Measurements from ENCODE around the gene FA2H. TPM values are rescaled to one million over a fixed set of nuclear protein-coding genes. Genes with fewer than 3 reads are reported as not detected.
A peak's percentile ranks its signal among the peaks of the same experiment; 100 is the strongest.

FA2H gene
- total RNA-seq, 1 donor from 2014 or later = not detected

DNA sequence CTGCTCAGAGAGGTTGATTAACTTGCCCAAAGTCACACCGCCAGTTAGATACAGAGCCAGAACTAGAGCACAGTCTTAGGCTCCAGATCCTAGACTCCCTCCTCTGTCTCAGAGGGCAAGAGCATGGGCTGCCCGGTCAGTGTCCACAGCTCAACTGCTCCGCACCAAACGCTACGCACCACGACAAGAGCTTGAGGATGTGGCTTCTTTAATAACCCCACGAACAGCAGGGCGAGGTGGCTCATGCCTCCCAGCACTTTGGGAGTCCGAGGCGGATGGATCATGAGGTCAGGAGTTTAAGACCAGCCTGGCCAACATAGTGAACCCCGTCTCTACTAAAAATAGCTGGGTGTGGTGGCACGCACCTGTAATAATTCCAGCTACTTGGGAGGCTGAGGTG lies 21.4 kb downstream of the FA2H start:
- peaks cover 38% of the 10 kb centered on the region for H3K27me3 Mint-ChIP-seq (ENCODE audit: unreplicated experiment)
- TF ChIP-seq, protein P1, sequence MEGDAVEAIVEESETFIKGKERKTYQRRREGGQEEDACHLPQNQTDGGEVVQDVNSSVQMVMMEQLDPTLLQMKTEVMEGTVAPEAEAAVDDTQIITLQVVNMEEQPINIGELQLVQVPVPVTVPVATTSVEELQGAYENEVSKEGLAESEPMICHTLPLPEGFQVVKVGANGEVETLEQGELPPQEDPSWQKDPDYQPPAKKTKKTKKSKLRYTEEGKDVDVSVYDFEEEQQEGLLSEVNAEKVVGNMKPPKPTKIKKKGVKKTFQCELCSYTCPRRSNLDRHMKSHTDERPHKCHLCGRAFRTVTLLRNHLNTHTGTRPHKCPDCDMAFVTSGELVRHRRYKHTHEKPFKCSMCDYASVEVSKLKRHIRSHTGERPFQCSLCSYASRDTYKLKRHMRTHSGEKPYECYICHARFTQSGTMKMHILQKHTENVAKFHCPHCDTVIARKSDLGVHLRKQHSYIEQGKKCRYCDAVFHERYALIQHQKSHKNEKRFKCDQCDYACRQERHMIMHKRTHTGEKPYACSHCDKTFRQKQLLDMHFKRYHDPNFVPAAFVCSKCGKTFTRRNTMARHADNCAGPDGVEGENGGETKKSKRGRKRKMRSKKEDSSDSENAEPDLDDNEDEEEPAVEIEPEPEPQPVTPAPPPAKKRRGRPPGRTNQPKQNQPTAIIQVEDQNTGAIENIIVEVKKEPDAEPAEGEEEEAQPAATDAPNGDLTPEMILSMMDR (IDR thresholded peaks at IDR 0.05) = no peak
- DNase-seq (ENCODE audit: extremely low spot score, unreplicated experiment) = peak; percentile 68
- no peaks in the 10 kb centered on the region for H3K9me3 Mint-ChIP-seq (ENCODE audit: unreplicated experiment)
- H3K27ac Mint-ChIP-seq (ENCODE audit: unreplicated experiment) = no peak overlapping the region
- H3K36me3 Mint-ChIP-seq (ENCODE audit: unreplicated experiment) = no peaks in the 10 kb centered on the region
- H3K4me3 Mint-ChIP-seq (ENCODE audit: unreplicated experiment) = no peak overlapping the region
- H3K4me1 Mint-ChIP-seq (ENCODE audit: unreplicated experiment) = peaks cover 6% of the 10 kb centered on the region

DNA sequence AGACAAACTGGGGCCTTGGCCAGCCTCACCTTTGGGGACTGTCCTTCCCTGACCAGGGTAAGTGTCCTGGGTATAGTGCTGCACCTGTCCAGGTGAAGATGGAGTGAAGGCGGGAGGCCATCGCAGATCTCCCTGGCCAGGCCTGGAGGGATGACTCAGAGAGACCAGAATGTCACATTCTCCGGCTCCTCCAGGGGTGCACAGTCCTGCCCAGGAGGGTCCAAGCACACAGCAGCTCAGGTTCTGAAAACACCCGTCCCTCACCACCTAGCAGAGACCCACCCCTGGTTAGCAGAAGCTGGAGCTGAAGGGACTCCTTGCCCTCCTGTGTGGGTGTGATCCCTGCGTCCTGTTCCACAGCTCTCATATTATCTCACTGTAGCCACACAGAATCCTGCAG lies 21.9 kb downstream of the FA2H start:
- Mint-ChIP-seq H3K9me3 (ENCODE audit: unreplicated experiment) (no peaks in the 10 kb centered on the region), H3K4me3 (ENCODE audit: unreplicated experiment) (no peak overlapping the region), H3K36me3 (ENCODE audit: unreplicated experiment) (no peaks in the 10 kb centered on the region), H3K4me1 (ENCODE audit: unreplicated experiment) (peaks cover 6% of the 10 kb centered on the region), H3K27me3 (ENCODE audit: unreplicated experiment) (peaks cover 37% of the 10 kb centered on the region), H3K27ac (ENCODE audit: unreplicated experiment) (no peak overlapping the region)
- TF ChIP-seq, protein P1 (IDR thresholded peaks at IDR 0.05) = no peak
- peak; percentile 77 for DNase-seq (ENCODE audit: extremely low spot score, unreplicated experiment)

DNA sequence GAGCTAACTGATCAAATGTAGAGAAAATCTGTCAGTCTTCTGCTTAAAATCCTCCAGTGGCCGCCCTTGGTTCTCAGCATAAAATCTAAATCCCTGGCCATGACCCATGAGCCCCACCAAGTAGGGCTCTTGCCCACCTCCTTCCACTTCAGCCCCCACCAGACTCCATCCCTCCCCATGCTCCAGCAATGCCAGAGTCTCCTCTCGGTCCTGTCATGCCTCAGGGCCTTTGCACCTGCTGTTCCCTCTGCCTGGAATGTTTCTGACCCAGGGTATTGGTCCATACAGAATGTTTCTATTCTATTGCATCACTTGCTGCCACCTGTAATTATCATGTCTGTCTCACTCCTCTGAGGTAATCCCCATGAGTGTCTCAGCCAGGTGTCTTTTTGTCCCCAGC lies 22.4 kb downstream of the FA2H start:
- TF ChIP-seq, protein P1 (IDR thresholded peaks at IDR 0.05) = no peak
- Mint-ChIP-seq H3K36me3 (ENCODE audit: unreplicated experiment) (no peaks in the 10 kb centered on the region), H3K27ac (ENCODE audit: unreplicated experiment) (no peak overlapping the region), H3K4me3 (ENCODE audit: unreplicated experiment) (no peak overlapping the region), H3K9me3 (ENCODE audit: unreplicated experiment) (no peaks in the 10 kb centered on the region), H3K27me3 (ENCODE audit: unreplicated experiment) (peaks cover 32% of the 10 kb centered on the region), H3K4me1 (ENCODE audit: unreplicated experiment) (peaks cover 6% of the 10 kb centered on the region)
- no peak for DNase-seq (ENCODE audit: extremely low spot score, unreplicated experiment)

DNA sequence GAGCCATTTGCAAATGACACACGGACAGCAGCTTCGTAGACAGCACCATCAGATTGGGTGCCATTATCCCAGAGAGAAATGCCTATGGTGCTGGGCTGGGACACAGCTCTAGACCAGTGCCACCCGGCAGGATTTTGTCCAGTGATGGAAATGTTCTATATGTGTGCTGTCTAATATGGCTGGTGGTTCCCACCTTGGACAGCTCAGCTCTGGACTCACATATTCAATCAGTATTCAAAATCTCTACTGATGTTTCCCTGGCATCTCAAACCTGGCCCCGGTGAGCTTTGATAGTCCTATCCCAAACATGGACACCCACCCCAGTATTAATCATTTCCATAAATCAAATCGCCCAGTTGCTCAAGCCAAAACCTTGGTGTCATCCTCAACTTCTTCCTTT lies 23.0 kb downstream of the FA2H start:
- H3K36me3 Mint-ChIP-seq (ENCODE audit: unreplicated experiment) = no peaks in the 10 kb centered on the region
- H3K4me3 Mint-ChIP-seq (ENCODE audit: unreplicated experiment) = no peak overlapping the region
- H3K9me3 Mint-ChIP-seq (ENCODE audit: unreplicated experiment) = no peaks in the 10 kb centered on the region
- H3K27ac Mint-ChIP-seq (ENCODE audit: unreplicated experiment) = no peak overlapping the region
- DNase-seq (ENCODE audit: extremely low spot score, unreplicated experiment) = no peak
- peaks cover 6% of the 10 kb centered on the region for H3K4me1 Mint-ChIP-seq (ENCODE audit: unreplicated experiment)
- TF ChIP-seq, protein P1 (IDR thresholded peaks at IDR 0.05) = no peak
- H3K27me3 Mint-ChIP-seq (ENCODE audit: unreplicated experiment) = peaks cover 26% of the 10 kb centered on the region

DNA sequence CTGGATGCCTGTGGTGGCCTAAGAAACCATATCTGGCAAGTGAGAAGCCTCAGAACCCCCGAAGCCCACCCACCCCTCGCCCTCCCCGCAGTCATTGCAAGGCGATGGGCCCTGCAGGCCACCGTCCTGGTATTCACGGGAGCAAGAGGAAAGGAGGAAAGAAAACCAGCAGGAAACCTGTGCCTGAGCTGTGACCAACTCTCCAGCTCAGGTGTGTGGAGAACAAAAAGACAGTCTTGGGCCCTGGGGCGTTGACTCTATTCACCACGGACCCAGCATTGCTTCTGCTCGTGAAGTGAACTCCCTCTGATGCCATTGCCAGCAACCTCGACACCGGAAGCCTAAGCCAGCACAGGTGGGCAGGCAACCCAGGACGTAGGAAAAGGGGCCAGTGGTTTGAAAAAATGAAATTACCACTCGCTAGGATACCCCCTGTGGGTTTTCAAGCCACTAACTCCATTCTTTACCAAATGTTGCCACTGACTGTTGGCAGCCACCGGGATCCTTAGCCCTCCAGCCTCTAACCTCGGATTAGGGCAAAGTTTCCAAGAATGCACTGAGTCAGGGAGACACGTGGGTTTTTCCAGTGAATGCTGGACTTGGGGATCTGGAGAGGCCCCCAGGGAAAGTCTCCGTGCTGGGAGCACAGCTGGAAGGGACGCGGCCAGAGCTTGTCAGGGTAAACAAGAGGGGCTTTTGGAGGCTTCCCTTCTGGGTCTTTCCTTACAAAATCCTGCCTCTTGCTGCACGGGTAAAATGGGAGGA lies 25.1 kb downstream of the FA2H start:
- no peak overlapping the region for H3K4me3 Mint-ChIP-seq (ENCODE audit: unreplicated experiment)
- H3K9me3 Mint-ChIP-seq (ENCODE audit: unreplicated experiment) = no peaks in the 10 kb centered on the region

More for the DNA sequence above, 25.1 kb downstream of the FA2H start:
- Mint-ChIP-seq H3K36me3 (ENCODE audit: unreplicated experiment) (no peaks in the 10 kb centered on the region), H3K4me1 (ENCODE audit: unreplicated experiment) (peaks cover 6% of the 10 kb centered on the region), H3K27me3 (ENCODE audit: unreplicated experiment) (peaks cover 8% of the 10 kb centered on the region), H3K27ac (ENCODE audit: unreplicated experiment) (no peak overlapping the region)
- DNase-seq (ENCODE audit: extremely low spot score, unreplicated experiment) = peak; percentile 75
- TF ChIP-seq, protein P1 (IDR thresholded peaks at IDR 0.05) = no peak

All from osteocyte (in vitro differentiated cells).